ENCODE data around the gene AKR1B1. TPM values are rescaled to one million over a fixed set of nuclear protein-coding genes. Genes with fewer than 3 reads are reported as not detected.
A peak's percentile ranks its signal among the peaks of the same experiment; 100 is the strongest.

The AKR1B1 gene
- polyA plus RNA-seq, 6 donors from 2014 or later = 134 to 174 (median 144) TPM

DNA sequence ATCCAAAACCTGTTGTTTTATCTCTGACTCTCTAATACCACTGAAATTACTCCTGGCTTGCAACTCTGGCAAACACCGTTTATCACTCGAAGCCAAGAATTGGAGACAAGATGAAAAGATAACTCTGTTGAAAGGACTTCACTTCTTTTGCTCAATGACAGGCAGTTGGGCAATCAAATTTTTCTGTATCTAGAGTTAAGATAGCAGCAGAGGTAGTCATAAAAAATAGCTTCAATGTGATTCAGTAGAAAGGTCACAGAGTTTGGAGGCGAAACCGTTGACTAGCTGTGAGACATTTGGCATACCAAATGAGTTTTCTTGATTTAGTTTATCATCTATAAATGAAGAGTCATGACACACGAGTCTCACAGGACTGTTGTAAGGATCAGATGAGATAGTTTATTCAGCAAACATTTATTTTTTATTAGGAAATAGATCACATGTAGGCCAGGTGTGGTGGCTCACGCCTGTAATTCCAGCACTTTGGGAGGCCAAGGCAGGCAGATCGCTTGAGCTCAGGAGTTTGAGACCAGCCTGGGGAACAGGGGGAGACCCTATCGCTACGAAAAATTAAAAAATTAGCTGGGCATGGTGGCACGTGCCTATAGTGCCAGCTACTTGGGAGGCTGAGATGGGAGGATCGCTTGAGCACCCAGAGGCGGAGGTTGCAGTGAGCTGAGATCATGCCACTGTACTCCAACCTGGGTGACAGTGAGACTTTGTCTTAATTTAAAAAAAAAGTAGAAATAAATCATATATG lies 23.6 kb downstream of the AKR1B1 start:
- Mint-ChIP-seq H3K9me3 (peaks cover 0 to 10% (median 3%) of the 10 kb centered on the region in 7 donors), H3K27me3 (no peaks in the 10 kb centered on the region), H3K4me1 (peaks cover 15 to 27% (median 26%) of the 10 kb centered on the region in 3 donors), H3K36me3 (peaks cover 11 to 15% of the 10 kb centered on the region in 2 donors), H3K4me3 (peak overlapping the region in 2 of 8 donors; percentile 25 to 41), H3K27ac (no peak overlapping the region)
- no peak for DNase-seq
- no peak for ATAC-seq (ENCODE audit: low read depth in 2 of 2)

GRCh38 chr7:134434701-134435100 lies 24.2 kb downstream of the AKR1B1 start:
- Mint-ChIP-seq H3K36me3 (peaks cover 5 to 8% of the 10 kb centered on the region in 2 donors), H3K27ac (no peak overlapping the region), H3K27me3 (no peaks in the 10 kb centered on the region), H3K4me3 (peak overlapping the region in 2 of 8 donors; percentile 25 to 41), H3K9me3 (peaks cover 0 to 10% (median 3%) of the 10 kb centered on the region in 7 donors), H3K4me1 (peaks cover 15 to 27% (median 26%) of the 10 kb centered on the region in 3 donors)
- DNase-seq = no peak
- ATAC-seq (ENCODE audit: low read depth in 2 of 2) = no peak

- Mint-ChIP-seq H3K4me1 (peaks cover 15 to 27% (median 26%) of the 10 kb centered on the region in 3 donors), H3K4me3 (peak overlapping the region; percentile 80 to 88 (median 83)), H3K9me3 (peaks cover 0 to under 1% (median 0%) of the 10 kb centered on the region in 7 donors), H3K36me3 (peaks cover under 1 to 2% of the 10 kb centered on the region in 2 donors), H3K27ac (peak overlapping the region in 4 of 6 donors; percentile 74 to 92 (median 80)), H3K27me3 (no peaks in the 10 kb centered on the region)
- peak; percentile 38 to 52 for ATAC-seq (ENCODE audit: low read depth in 2 of 2)
- peak; percentile 20 for DNase-seq
Observed at GRCh38 chr7:134433430-134433829, 25.5 kb downstream of the AKR1B1 start.

DNA sequence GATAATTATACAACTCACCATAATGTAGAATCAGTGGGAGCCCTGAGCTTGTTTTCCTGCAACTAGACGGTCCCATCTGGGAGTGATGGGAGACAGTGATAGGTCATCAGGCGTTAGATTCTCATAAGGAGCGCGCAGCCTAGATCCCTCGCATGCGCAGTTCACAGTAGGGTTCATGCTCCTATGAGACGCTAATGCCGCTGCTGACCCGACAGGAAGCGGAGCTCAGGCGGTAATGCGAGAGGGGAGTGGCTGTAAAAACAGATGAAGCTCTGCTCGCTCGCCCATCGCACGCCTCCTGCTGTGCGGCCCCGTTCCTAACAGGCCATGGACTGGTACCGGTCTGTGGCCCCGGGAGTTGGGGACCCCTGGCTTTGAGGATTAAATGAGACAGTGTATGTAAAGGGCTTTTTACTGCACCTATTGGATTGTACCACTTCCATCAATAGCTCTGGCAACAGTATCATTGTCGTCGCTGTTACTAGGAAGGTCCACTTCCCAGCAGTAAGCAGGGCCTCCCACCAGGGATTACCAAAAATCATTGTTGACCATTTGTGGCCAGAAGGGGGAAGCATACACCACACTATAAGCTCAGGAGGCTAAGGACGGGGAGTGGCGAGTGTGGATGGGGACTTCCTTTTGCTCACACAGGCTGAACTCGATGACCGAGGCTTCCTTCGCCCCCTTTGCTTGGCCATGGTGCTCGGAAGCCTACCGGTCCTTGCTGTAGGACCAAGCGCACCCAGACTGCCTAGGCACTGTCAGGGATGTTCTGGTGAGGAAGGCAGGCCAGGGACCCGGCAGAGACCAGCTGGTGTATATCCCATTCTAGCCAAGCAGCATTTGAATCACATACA lies 26.4 kb downstream of the AKR1B1 start:
- Mint-ChIP-seq H3K9me3 (peaks cover 0 to 1% (median 0%) of the 10 kb centered on the region in 7 donors), H3K4me3 (peak overlapping the region; percentile 80 to 88 (median 83)), H3K27ac (peak overlapping the region; percentile 58 to 92 (median 80)), H3K4me1 (peaks cover 15 to 27% (median 26%) of the 10 kb centered on the region in 3 donors), H3K27me3 (no peaks in the 10 kb centered on the region), H3K36me3 (no peaks in the 10 kb centered on the region)
- DNase-seq (peak; percentile 71), ATAC-seq (ENCODE audit: low read depth in 2 of 2) (peak; percentile 83 to 85)

- peaks cover 15 to 27% (median 26%) of the 10 kb centered on the region in 3 donors for H3K4me1 Mint-ChIP-seq
- no peaks in the 10 kb centered on the region for H3K27me3 Mint-ChIP-seq
- H3K4me3 Mint-ChIP-seq = peak overlapping the region in 6 of 8 donors; percentile 4 to 88 (median 82)
- no peaks in the 10 kb centered on the region for H3K36me3 Mint-ChIP-seq
- peak overlapping the region in 2 of 6 donors; percentile 30 to 79 for H3K27ac Mint-ChIP-seq
- DNase-seq = no peak
- peaks cover 0 to 5% (median 0%) of the 10 kb centered on the region in 7 donors for H3K9me3 Mint-ChIP-seq
- ATAC-seq (ENCODE audit: low read depth in 2 of 2) = no peak
Observed at GRCh38 chr7:134431815-134432214, 27.1 kb downstream of the AKR1B1 start.

DNA sequence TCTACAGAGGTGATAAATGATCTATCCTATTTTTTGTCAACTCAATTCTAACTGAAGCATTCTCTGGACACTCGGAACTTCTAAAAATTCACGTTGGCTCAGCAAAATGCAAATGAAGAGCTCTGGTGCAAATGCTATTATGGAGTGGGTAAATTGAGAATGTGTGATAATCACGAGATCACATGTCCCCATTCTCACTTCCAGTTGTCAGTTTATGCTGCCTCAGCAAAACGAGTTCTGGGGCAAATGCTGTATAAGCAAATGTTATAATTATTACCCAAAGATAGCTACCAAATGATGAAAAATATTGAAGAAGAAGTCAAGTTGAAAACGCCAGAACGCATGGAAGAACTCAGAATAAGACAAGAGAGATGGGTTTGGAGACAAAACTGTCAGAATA lies 29.4 kb downstream of the AKR1B1 start:
- Mint-ChIP-seq H3K27ac (no peak overlapping the region), H3K9me3 (peaks cover 0 to 5% (median 0%) of the 10 kb centered on the region in 7 donors)

GRCh38 chr7:134428942-134429341 lies 30.0 kb downstream of the AKR1B1 start:
- Mint-ChIP-seq H3K27ac (no peak overlapping the region), H3K36me3 (no peaks in the 10 kb centered on the region), H3K27me3 (peaks cover 3 to 8% (median 8%) of the 10 kb centered on the region in 3 donors), H3K4me3 (no peak overlapping the region), H3K9me3 (peaks cover 0 to 5% (median 0%) of the 10 kb centered on the region in 7 donors), H3K4me1 (peaks cover 15 to 26% (median 23%) of the 10 kb centered on the region in 3 donors)
- no peak for ATAC-seq (ENCODE audit: low read depth in 2 of 2)
- no peak for DNase-seq

More for the DNA sequence above, 29.4 kb downstream of the AKR1B1 start:
- DNase-seq = no peak
- Mint-ChIP-seq H3K4me1 (peaks cover 15 to 27% (median 26%) of the 10 kb centered on the region in 3 donors), H3K36me3 (no peaks in the 10 kb centered on the region), H3K27me3 (peaks cover 0 to 6% (median 5%) of the 10 kb centered on the region in 3 donors), H3K4me3 (no peak overlapping the region)
- no peak for ATAC-seq (ENCODE audit: low read depth in 2 of 2)

GRCh38 chr7:134427896-134428295 lies 31.0 kb downstream of the AKR1B1 start:
- peaks cover 0 to 5% (median 0%) of the 10 kb centered on the region in 7 donors for H3K9me3 Mint-ChIP-seq
- H3K27ac Mint-ChIP-seq = no peak overlapping the region
- peaks cover 7 to 15% (median 12%) of the 10 kb centered on the region in 3 donors for H3K4me1 Mint-ChIP-seq
- H3K27me3 Mint-ChIP-seq = peaks cover 4 to 14% (median 12%) of the 10 kb centered on the region in 3 donors
- ATAC-seq (ENCODE audit: low read depth in 2 of 2) (no peak), DNase-seq (no peak)
- no peak overlapping the region for H3K4me3 Mint-ChIP-seq
- no peaks in the 10 kb centered on the region for H3K36me3 Mint-ChIP-seq

DNA sequence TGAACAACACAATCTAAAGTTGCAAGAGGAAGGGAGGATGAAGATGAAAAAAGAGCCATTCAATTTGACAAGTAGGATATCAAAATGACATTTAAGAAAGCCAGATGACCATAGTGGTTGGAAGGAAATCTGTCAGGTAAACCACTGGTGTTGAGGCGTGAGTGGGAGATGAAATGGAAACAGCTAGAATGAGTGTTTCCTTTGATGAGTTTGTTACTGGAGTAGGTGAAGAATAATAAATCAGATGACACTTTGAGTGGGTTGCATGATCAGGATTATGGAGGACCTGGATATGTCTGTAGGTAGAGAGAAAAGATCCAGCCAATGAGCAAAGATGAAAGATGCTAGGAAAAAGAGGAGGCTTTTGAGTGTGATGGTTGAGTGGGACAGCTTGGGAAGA lies 33.1 kb downstream of the AKR1B1 start:
- Mint-ChIP-seq H3K4me3 (no peak overlapping the region), H3K9me3 (peaks cover 0 to 5% (median 0%) of the 10 kb centered on the region in 7 donors), H3K27ac (no peak overlapping the region), H3K36me3 (no peaks in the 10 kb centered on the region), H3K27me3 (peaks cover 4 to 18% (median 17%) of the 10 kb centered on the region in 3 donors), H3K4me1 (no peaks in the 10 kb centered on the region)
- no peak for ATAC-seq (ENCODE audit: low read depth in 2 of 2)
- DNase-seq = no peak

DNA sequence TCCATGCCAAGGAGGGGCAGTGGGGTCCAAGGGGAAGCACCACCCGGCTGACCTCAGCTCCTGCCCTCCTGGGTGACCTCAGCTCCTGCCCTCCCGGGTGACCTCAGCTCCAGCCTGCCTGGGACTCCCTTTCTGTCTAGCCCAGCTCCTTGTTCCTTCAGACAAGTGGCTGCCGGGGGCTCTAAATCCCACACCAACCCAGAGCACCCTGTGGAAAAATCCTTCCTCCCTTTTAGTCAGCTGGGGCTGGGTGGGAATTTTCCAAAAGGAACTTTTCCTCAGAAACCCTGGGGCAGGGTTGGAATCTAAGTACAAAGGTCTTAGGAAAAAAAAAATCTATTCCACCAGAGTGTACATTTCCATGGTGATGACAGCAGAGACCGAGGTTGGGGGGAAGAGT lies 36.3 kb downstream of the AKR1B1 start:
- no peak overlapping the region for H3K4me3 Mint-ChIP-seq
- DNase-seq = no peak
- no peaks in the 10 kb centered on the region for H3K4me1 Mint-ChIP-seq
- H3K36me3 Mint-ChIP-seq = no peaks in the 10 kb centered on the region
- no peak for ATAC-seq (ENCODE audit: low read depth in 2 of 2)
- H3K27ac Mint-ChIP-seq = no peak overlapping the region
- H3K27me3 Mint-ChIP-seq = peaks cover 4 to 33% (median 29%) of the 10 kb centered on the region in 3 donors
- peaks cover 0 to 5% (median 0%) of the 10 kb centered on the region in 7 donors for H3K9me3 Mint-ChIP-seq

GRCh38 chr7:134422008-134422407 lies 36.9 kb downstream of the AKR1B1 start:
- no peaks in the 10 kb centered on the region for H3K36me3 Mint-ChIP-seq
- no peak overlapping the region for H3K4me3 Mint-ChIP-seq
- ATAC-seq (ENCODE audit: low read depth in 2 of 2) (no peak), DNase-seq (no peak)
- H3K27me3 Mint-ChIP-seq = peaks cover 4 to 33% (median 29%) of the 10 kb centered on the region in 3 donors
- H3K4me1 Mint-ChIP-seq = no peaks in the 10 kb centered on the region
- peaks cover 0 to 3% (median 0%) of the 10 kb centered on the region in 7 donors for H3K9me3 Mint-ChIP-seq
- no peak overlapping the region for H3K27ac Mint-ChIP-seq

GRCh38 chr7:134420424-134421125 lies 38.3 kb downstream of the AKR1B1 start:
- Mint-ChIP-seq H3K36me3 (no peaks in the 10 kb centered on the region), H3K27me3 (peaks cover 4 to 30% (median 26%) of the 10 kb centered on the region in 3 donors), H3K9me3 (no peaks in the 10 kb centered on the region), H3K27ac (peak overlapping the region in 1 of 6 donors; percentile 58), H3K4me3 (no peak overlapping the region), H3K4me1 (no peaks in the 10 kb centered on the region)
- DNase-seq = no peak
- ATAC-seq (ENCODE audit: low read depth in 2 of 2) = no peak

- peaks cover 4 to 28% (median 24%) of the 10 kb centered on the region in 3 donors for H3K27me3 Mint-ChIP-seq
- no peaks in the 10 kb centered on the region for H3K36me3 Mint-ChIP-seq
- DNase-seq (no peak), ATAC-seq (ENCODE audit: low read depth in 2 of 2) (no peak)
- H3K27ac Mint-ChIP-seq = no peak overlapping the region
- no peaks in the 10 kb centered on the region for H3K9me3 Mint-ChIP-seq
- no peak overlapping the region for H3K4me3 Mint-ChIP-seq
- no peaks in the 10 kb centered on the region for H3K4me1 Mint-ChIP-seq
Observed at GRCh38 chr7:134419875-134420274, 39.0 kb downstream of the AKR1B1 start.

Measured in naive B cell (primary cell).